Stimulated activated CD8-positive, alpha-beta memory T cell treated with anti-CD3 and anti-CD28 coated beads, Interleukin-7, amount 100 ng/mL, for 1 hour (primary cell): ENCODE results near the gene NEK10.
"Not testable (repeated sequence)": the region's sequence is repeated elsewhere in the genome, so short reads cannot be mapped to it uniquely, and the experiment has no call there.

ENCODE experiments used
- DNase-seq, 2 donors: peaks; one replicate each; pipeline ENCODE4 v3.0.0-alpha.2; 2020; ENCODE audit warnings: low read depth in 2 of 2

NEK10 gene

GRCh38 chr3:27352047-27352446 is 17.1 kb downstream of the NEK10 start:
- DNase-seq: no peak

GRCh38 chr3:27349832-27350231 is 19.4 kb downstream of the NEK10 start:
- no peak for DNase-seq

- DNase-seq: no peak
Measured at GRCh38 chr3:27345959-27346865, 23.0 kb downstream of the NEK10 start.

GRCh38 chr3:27345493-27345892 is 23.7 kb downstream of the NEK10 start:
- no peak for DNase-seq

GRCh38 chr3:27345045-27345444 is 24.1 kb downstream of the NEK10 start:
- no peak for DNase-seq

- DNase-seq: no peak
Measured at GRCh38 chr3:27344192-27344591, 25.0 kb downstream of the NEK10 start.

GRCh38 chr3:27342267-27342666 is 26.9 kb downstream of the NEK10 start:
- no peak for DNase-seq

- no peak for DNase-seq
Measured at GRCh38 chr3:27340534-27340933, 28.6 kb downstream of the NEK10 start.

GRCh38 chr3:27335571-27335970 is 33.6 kb downstream of the NEK10 start:
- DNase-seq: no peak

- no peak for DNase-seq
Measured at GRCh38 chr3:27333843-27334242, 35.3 kb downstream of the NEK10 start.

GRCh38 chr3:27328982-27329762 is 40.0 kb downstream of the NEK10 start:
- not testable (repeated sequence) for DNase-seq

- no peak for DNase-seq
Measured at GRCh38 chr3:27326629-27327545, 42.3 kb downstream of the NEK10 start.

GRCh38 chr3:27326202-27326601 is 43.0 kb downstream of the NEK10 start:
- no peak for DNase-seq

GRCh38 chr3:27325419-27325818 is 43.8 kb downstream of the NEK10 start:
- no peak for DNase-seq

- DNase-seq: no peak
Measured at GRCh38 chr3:27324686-27325085, 44.5 kb downstream of the NEK10 start.

GRCh38 chr3:27323087-27323570 is 46.1 kb downstream of the NEK10 start:
- no peak for DNase-seq

GRCh38 chr3:27322634-27323033 is 46.5 kb downstream of the NEK10 start:
- no peak for DNase-seq

- no peak for DNase-seq
Measured at GRCh38 chr3:27319847-27320526, 49.2 kb downstream of the NEK10 start.

GRCh38 chr3:27319304-27319703 is 49.9 kb downstream of the NEK10 start:
- DNase-seq: no peak

GRCh38 chr3:27317096-27317495 is 52.1 kb downstream of the NEK10 start:
- DNase-seq: no peak

GRCh38 chr3:27315003-27315402 is 54.2 kb downstream of the NEK10 start:
- no peak for DNase-seq
